LHCN-M2 (cell line): ENCODE results near the gene ADGRV1. TPM values are rescaled to one million over a fixed set of nuclear protein-coding genes. Genes with fewer than 3 reads are reported as not detected.

Source experiments
- DNase-seq: peaks from one replicate; pipeline ENCODE4 v3.0.0-alpha.2; 2012; ENCODE audit warnings: low read depth
- polyA plus RNA-seq: library from polyadenylated mRNA; unstranded; fragments of >200 nt; gene quantifications from one replicate; pipeline ENCODE4 v1.2.1, GENCODE V29; 2012; ENCODE audit warnings: missing spikeins
- total RNA-seq: library from RNA; depleted of rRNA; stranded (reverse); fragments of >200 nt; gene quantifications from 2 replicates; pipeline ENCODE4 v1.2.3, GENCODE V29; 2014; rRNA removed

The ADGRV1 gene, protein sequence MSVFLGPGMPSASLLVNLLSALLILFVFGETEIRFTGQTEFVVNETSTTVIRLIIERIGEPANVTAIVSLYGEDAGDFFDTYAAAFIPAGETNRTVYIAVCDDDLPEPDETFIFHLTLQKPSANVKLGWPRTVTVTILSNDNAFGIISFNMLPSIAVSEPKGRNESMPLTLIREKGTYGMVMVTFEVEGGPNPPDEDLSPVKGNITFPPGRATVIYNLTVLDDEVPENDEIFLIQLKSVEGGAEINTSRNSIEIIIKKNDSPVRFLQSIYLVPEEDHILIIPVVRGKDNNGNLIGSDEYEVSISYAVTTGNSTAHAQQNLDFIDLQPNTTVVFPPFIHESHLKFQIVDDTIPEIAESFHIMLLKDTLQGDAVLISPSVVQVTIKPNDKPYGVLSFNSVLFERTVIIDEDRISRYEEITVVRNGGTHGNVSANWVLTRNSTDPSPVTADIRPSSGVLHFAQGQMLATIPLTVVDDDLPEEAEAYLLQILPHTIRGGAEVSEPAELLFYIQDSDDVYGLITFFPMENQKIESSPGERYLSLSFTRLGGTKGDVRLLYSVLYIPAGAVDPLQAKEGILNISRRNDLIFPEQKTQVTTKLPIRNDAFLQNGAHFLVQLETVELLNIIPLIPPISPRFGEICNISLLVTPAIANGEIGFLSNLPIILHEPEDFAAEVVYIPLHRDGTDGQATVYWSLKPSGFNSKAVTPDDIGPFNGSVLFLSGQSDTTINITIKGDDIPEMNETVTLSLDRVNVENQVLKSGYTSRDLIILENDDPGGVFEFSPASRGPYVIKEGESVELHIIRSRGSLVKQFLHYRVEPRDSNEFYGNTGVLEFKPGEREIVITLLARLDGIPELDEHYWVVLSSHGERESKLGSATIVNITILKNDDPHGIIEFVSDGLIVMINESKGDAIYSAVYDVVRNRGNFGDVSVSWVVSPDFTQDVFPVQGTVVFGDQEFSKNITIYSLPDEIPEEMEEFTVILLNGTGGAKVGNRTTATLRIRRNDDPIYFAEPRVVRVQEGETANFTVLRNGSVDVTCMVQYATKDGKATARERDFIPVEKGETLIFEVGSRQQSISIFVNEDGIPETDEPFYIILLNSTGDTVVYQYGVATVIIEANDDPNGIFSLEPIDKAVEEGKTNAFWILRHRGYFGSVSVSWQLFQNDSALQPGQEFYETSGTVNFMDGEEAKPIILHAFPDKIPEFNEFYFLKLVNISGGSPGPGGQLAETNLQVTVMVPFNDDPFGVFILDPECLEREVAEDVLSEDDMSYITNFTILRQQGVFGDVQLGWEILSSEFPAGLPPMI (N-terminal part only)
- total RNA-seq, result 0.17 TPM in 1 of 2 replicates, not detected in the other
- not detected for polyA plus RNA-seq

DNA sequence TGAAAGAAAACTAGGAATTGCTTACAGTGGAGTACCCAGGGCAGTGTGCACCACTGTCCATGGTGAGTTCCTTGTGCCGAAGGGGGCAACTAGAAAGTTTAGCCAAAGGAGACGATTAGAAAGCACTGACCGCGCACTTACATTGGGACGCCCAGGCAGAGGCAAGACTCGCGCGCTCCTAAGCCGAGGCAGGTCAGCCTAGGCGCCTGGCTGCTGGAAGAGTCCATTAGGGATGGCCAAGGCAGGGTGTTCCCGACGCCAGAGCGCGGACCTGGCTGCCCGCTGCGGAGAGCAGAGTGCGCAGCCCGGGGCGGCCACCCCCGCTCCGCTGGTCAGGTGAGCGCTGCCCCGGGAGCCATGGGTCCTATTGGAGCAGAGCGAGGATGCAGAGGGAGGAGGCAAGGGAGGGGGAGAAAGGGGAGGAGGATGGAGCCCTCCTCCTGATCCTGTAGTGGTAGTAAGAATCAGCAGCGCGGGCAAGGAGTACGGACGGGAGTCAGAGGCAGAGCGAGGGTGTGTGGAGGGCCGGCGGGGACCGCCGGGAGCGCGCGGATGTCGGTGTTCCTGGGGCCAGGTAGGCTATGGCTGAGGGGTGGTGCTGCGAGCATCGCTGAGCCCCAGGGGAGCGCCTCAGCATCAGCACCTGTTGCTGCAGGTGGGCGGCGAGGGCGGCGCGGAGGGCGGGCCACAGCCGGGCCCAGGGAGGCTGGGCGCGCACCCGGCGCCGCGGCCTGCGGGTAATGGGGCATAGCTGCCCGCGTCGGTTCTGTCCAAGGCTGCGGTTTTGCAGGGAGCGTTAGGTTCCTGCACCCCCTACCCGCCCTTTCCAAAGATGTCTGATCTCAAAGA, at the start of gene ADGRV1:
ADGRV1 (plus strand) TSS at position 454 of the 849 bp plus-strand sequence; CDS start at position 553, 99 bp downstream.
- peak; percentile 3 for DNase-seq

DNA sequence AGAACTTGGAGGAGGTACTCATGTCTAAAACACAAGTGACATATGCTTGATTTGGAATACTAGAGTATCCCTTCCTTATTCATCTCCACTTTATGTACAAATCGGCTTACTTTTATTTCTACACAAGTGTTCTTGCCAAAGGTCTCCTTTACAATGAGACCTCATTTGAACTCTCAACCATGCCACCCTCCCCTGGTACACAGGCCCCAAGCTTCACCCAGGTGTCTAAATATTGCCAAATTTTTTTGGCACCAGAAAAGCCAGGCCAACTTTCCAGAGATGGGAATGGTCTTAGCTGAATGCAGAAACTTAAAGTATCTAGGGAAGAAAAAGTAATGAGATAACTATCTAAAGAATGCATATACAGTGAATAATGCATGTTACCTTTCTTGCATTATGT, 48.2 kb upstream of the ADGRV1 start:
- no peak for DNase-seq

DNA sequence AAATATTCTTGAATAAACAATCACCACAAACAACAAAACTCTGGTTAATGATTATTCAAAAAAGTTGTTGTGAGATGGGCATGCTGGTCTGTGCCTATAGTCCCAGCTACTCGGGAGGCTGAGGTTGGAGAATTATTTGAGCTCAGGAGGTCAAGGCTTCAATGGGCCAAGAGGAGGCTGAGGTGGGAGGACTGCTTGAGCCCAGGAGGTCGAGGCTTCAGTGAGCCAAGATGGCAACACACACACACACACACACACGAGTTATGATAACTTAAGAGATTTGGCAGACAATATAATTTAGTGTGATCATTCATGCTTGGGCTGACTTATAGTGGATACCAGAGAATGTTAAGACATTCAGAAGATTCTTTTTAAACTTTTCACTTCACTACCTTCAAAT, 44.1 kb upstream of the ADGRV1 start:
- DNase-seq, result no peak

DNA sequence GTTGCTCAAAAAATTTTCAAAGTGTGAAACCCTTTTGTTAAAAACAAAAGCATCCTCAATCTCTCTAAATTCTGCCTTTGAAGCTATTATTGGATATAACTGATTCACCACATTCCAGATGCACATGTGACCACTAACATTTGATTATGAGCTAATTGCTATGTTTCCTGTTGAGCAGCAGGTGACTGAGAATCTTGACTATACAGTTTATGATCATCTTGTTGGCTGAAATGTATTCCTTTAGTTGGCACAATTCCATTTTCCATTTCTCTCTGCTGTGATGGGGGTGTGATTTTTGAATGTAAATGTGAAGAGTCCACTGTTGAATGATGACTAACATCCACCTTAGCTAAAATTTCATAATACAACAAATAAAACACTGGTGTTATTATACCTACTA, 39.9 kb upstream of the ADGRV1 start:
- DNase-seq, result peak; percentile 9

DNA sequence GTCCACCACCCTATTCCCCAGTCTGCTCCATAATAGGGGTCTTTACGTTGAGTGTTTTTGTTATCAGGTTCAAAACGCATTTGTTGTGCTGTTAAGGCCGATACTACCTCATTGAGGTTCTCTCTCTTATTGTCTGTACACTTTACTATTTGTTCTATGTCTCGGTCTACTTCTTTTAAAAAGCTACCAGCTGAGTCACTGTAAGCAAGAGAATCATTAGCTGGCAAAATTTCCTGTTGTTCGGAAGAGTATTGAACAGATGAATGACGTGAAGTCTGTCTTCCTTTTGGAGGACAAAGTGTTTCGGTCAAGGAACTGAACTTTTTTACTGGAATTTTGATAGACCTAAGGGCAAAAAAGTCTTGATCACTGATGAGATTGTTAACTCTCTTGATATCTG, 39.5 kb upstream of the ADGRV1 start:
- no peak for DNase-seq

DNA sequence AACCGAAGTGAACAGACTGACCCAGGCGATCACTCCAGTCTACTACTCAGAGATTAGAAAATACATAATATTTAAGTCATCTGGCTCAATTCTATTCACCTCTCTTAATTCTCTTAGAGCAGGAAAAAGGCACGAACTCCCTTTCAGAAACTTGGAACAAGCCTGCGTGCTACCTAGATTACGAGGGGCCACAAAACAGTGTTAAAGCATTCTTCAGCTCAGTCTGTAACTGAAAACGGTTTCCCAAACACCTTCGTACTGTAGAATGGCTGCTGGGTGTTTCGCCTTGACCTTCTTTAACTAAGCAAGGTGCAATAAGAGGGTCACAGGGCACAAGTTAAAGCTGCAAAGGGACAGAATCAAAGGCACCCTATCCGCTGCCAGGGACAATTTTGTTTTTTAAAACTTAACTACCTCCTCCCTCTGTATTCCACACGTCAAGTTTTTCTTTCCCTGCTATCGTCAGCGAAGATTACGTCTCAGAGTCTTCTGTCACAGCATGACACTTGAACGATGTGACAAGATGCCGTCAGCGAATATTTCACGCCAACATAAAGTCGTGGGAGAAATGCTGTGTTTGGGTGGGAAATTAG, 29.9 kb upstream of the ADGRV1 start:
- DNase-seq, result peak; percentile 9

DNA sequence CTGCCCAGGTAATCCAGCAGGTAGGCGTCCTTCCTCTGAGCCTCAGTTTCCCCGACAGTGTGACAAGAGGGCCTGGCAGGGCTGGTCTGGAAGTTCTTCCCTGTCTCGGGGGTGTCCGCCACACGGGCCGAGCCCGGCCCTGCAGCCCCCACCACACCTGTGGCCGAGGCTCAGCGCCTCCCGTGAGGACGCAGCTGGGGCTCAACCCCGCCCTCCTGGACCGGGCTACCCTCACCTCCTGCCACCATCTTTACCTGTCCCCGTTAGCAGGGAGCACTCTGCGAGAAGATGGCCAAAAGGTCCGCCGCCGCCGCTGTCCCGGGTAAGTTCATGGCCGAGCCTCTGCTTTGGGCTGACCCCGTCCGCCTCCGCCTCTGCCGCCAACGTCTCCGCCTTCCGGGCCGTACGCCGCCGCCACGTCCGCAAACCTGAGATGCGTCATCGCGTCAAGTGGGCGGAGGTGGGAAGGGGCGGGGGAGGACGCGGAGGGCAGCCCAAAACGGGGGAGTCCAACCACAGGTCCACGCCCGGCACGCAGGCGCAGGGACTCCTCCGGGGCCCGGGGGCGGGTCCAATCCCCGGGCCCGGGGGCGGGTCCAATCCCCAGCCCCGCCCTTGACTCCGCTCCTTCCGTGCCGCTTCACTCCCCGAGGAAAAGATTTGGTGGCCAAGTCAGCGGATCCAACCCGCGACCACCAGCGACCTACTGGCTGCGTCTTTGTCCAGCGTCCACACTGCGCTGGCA, 29.2 kb upstream of the ADGRV1 start, which contains the start of gene LYSMD3:
LYSMD3 (minus strand) TSS at position 391 of the 745 bp plus-strand sequence. CDS start 4,295 bp downstream, outside the sequence.
- peak; percentile 94 for DNase-seq

DNA sequence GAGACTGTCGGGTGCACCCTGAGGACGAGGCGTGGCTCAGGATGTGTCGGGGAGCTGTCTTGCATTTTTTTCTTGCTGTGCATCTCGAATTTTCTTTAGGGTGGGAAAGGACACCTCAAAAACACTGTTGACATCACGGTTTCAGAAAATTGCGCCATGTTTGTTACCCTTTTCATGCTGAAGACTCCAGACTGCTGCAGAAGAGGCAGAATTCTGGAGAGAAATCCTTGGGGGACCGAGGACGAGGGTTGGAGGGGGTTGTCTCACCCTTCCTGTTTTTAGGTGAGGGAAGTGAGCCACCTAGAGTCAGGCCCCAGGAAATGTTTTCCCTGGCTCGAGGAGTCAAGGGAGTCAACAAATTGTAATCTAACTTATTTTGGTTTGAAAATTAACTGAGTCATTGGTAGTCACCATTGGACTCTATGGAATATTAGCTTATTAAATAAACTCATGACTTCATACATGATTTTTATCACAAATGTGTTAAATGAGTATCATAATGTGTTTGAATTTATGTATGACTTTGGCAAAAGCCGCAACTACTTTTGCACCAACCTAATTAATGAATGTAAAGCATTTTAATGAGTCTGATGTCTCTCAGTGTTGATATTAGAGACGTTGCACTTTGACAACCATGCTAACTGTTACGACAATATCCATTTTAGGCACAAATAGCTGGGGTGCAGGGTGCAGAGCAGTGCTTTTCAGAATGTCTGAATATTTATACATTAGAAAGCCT, 28.5 kb upstream of the ADGRV1 start:
- DNase-seq, result peak; percentile 81

DNA sequence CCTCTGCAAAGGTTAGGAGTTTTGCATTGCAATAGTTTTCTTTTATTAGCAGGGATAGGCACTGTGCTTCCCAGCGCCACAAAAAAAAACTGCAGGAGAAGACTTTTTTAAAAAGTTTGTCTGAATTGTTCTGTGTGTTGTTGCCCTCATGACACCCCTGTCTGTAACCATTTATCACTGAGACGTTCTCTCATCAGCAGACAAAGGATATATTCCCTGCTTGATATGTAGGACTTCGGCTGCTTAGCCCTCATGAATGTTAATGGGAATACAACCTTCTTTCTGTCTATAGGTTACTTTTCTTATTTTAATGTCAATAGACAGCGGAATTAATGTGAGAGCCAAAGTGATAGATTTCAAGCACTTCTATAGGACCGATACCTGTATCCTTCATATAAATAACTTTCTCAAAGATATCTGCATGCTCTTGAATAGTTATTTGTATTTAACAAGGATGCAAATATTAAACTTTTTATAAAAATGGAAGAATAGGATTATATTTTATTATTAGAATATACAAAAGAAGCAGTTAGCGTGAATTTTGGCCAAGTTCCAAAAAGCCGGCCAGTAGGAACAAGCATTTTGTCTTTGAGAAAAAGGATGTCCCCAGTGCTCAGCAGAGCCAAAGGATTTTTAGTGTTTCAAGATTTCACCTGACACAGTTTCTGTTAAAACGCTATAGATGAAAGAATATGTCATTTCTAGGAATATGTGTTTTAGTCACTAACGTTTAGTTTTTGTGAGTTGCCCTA, 27.7 kb upstream of the ADGRV1 start:
- DNase-seq, result no peak

DNA sequence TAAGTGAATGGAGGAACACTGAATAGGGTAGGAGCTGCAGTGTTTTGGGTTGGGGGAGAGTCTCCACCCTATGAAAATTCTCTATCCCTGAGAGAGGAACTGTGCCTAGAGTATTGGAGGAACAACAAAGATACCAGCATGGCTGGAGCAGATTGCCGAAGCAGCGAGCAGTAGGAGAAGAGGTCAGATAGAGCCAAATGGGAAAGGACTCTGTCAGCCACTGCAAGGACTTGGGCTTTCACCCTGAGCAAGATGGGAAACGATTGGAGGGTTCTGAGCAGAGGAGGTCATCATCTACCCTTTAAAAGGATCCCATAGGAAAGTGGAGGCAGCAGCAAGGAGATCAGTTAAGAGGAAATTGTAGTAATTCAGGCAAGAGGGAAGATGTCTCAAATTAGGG, 24.8 kb upstream of the ADGRV1 start:
- DNase-seq, result no peak

DNA sequence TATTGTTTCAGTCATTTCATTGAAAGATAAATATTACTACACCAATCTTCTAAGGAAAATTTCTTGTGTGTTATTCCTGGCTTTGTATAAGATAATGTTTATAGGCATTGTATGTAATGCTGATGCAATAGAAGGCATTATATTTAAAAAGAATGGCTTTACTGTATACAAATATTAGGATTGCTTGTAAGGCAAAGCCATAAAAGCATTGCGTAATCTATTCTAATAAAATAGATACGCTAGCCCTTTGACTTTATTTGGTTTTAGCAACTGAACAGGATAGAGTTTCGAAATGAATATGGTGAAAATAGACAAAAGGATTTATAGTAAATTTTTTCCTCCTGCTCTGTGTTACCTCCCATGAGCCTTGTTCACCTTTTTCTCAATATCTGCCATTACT, 23.7 kb upstream of the ADGRV1 start:
- DNase-seq, result no peak

DNA sequence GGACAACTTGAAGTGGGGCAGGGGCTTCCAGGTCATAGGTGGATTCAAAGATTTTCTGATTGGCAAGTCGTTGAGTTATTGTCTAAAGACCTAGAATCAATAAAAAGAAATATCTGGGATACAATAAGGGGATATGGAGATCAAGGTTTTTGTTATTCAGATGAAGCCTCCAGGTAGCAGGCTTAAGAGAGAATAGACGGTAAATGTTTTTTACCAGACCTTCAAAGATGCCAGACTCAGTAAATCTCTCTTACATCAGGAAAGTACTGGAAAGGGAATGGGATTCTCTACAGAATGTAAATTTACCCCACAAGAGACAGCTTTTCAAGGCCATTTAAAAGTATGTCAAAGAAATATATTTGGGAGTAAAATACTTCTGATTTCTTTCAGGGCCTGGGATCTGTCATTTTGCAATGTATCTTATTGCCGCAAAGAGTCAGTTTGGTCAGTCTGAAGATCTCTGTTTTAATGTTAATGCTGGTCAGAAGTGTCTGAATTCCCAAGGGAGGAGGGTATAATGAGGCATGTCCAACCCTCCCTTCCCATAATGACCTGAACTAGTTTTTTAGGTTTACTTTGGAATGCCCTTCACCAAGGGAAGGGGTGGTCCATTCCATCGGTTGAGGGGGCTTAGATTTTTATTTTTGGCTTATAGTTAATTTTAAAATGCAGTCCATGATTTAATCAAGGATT, 15.6 kb upstream of the ADGRV1 start:
- no peak for DNase-seq

DNA sequence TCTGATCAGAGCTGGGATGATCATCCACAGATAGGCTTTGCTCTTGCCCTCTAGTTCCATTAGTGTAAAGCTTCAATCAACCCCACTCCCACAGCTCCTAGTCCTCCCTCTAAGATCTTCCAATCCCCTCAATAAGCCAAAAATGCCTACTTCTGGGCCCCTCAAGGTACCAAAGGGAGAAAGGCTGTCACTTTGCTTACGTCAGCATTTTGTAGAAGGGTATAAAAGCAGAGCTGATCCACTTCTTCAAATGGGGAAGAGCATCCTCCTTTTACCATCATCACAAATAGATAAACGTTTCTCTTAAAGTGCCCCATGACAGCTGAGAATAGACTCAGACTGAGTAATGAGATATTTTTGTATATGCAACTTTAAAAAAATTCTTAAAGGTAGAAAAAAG, 13.1 kb upstream of the ADGRV1 start:
- DNase-seq, result no peak

DNA sequence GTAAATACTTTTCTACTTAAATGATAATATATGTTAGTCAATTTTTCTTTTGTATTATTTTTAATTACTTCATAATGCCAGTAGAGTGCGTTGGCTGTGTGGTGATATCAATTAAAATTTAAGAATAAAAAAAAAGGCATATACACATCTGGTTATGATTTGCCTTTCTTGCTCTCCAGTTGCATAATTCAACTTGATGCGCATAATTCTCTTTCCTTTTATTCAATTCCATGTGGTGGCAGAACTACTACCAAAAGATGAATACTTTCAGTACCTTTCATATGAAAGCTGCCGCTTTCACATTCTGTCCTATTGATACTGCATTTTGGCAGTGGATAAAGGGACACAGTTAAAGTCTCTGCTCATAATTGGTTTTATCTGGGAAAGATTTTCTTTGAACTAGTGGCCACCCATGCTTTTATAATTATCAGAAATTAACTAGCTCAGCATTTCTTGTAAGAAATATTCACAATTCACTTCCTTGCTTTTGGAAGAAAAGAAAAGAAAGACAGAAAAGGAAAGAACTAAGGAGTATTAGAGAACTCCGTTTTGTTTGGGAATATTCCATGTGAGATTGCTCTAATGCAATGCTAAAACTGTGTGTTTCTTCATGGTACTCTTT, 12.3 kb upstream of the ADGRV1 start:
- DNase-seq, result no peak

DNA sequence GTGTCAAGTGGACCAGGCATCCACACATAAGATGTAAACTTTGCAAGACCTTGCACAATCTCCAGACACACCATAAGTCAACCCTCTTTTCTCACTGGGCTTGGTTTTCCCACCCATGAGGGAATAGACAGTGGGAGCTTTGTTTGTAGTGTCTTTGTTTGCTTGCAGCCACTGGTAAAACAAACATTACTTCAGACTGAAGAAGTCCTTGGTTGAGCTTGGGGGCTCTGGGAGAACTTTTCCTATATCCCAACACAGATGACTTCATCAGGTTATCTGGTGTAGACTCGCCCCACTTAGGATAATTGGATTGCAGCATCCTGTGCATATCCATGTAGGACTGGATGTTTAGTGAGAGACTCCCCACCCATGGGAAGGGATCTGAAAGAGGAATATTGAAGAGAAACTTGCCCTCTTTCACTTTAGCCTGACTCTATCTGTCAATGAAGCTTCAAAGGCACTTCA, 11.5 kb upstream of the ADGRV1 start:
- no peak for DNase-seq

DNA sequence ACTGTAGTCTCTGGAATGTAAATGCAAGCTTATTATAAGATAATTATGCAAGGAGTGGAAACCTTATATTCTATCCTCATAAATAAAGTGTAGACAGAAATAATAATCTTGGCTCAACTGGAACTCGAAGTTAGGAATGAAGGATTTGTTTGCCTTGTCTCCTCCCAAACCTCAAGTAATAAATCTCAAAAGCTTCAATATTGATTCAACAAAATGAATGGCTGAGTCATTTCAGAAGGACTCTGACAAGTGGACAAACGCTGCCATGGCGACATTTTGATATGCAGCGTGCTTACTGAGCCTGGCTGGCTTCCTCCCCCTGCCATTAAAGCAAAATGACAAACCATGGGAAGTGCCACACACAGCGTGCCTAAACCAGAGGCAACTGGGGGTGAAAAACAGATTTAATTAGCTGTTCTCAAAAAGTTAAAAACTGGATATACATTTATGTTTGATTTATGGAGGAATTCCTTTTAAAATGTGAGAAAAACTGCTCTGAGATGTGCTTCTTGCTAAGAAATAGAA, 10.5 kb upstream of the ADGRV1 start:
- DNase-seq, result peak; percentile 7
